ENCODE results near the gene GPATCH2L. TPM values are rescaled to one million over a fixed set of nuclear protein-coding genes. Genes with fewer than 3 reads are reported as not detected.

Gene GPATCH2L
- total RNA-seq, 3 donors from 2014 or later, result 45.6 to 74.6 (median 61.6) TPM

DNA sequence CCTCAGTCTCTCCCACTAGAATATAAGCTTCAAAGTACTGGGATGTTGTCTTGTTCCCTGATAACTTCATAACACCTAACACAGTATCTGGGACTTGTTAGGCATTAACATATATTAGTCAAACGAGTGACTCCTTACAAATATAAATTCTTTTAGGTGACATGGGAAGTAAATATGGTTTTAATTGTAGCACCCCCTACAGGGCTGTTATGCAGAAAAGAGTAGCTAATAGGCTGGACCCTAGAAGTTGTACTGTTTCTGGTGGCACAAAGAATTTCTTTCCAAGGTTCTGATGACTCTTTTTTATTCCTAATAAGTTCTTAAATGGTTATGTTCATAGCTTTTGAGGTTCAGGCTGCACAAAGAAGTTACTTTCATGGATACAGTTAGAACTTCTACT is 29.8 kb downstream of the GPATCH2L start:
- intact Hi-C loops (cut with DNase I; ENCODE audit: low total_unique reads), result no loop called here
- H3K9me3 ChIP-seq, result no peaks in the 10 kb centered on the region
- no peaks in the 10 kb centered on the region for H3K4me1 ChIP-seq
- H3K27ac ChIP-seq, result no peak overlapping the region
- H3K36me3 ChIP-seq, result no peaks in the 10 kb centered on the region
- DNase-seq (ENCODE audit: low spot score in 2 of 2), result no peak
- no peak for TF ChIP-seq POLR2A (IDR thresholded peaks at IDR 0.05)
- no peak for TF ChIP-seq POLR2AphosphoS5 (IDR thresholded peaks at IDR 0.05)
- TF ChIP-seq, protein P1, sequence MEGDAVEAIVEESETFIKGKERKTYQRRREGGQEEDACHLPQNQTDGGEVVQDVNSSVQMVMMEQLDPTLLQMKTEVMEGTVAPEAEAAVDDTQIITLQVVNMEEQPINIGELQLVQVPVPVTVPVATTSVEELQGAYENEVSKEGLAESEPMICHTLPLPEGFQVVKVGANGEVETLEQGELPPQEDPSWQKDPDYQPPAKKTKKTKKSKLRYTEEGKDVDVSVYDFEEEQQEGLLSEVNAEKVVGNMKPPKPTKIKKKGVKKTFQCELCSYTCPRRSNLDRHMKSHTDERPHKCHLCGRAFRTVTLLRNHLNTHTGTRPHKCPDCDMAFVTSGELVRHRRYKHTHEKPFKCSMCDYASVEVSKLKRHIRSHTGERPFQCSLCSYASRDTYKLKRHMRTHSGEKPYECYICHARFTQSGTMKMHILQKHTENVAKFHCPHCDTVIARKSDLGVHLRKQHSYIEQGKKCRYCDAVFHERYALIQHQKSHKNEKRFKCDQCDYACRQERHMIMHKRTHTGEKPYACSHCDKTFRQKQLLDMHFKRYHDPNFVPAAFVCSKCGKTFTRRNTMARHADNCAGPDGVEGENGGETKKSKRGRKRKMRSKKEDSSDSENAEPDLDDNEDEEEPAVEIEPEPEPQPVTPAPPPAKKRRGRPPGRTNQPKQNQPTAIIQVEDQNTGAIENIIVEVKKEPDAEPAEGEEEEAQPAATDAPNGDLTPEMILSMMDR (IDR thresholded peaks at IDR 0.05), result no peak
- H3K27me3 ChIP-seq, result no peaks in the 10 kb centered on the region
- no peak overlapping the region for H3K4me3 ChIP-seq

DNA sequence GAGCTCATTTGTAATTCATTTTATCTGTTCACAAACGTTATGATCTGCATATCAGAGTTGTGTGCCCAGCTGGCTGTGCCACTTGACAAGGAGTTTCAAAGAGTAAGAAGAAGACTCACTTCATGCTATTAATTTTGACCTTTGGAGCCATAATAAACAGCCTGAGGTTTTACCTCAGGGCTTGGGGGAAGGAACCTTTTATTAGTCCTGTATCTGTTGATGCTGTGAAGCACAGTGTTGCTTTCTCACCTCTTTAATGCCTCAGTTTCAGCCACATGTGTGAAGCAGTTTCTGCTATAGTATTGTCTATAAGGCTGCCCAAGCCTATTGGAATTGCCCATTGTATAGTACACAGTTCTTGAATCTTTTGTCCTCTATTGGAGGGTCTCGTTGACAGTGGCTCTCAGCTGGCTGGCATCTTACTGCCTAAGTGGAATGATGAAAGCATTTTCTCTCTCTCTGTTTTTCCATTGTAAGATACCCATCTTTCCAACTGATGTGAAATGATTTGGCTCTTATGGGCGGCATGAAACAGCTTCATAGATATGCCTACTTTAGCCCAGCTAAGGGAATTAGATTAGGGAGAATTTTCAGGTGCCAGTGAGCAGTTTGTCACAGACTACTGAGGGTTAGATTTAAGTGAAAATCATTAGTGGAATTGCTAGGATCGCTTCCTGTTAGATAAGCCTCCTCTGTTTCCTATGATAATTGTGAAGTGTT is 34.7 kb downstream of the GPATCH2L start:
- no peaks in the 10 kb centered on the region for H3K4me1 ChIP-seq
- no peaks in the 10 kb centered on the region for H3K27me3 ChIP-seq
- no peaks in the 10 kb centered on the region for H3K36me3 ChIP-seq
- intact Hi-C loops (cut with DNase I; ENCODE audit: low total_unique reads), result no loop called here
- no peak overlapping the region for H3K4me3 ChIP-seq
- H3K9me3 ChIP-seq, result no peaks in the 10 kb centered on the region
- no peak for DNase-seq (ENCODE audit: low spot score in 2 of 2)
- no peak for TF ChIP-seq POLR2AphosphoS5 (IDR thresholded peaks at IDR 0.05)
- no peak overlapping the region for H3K27ac ChIP-seq

DNA sequence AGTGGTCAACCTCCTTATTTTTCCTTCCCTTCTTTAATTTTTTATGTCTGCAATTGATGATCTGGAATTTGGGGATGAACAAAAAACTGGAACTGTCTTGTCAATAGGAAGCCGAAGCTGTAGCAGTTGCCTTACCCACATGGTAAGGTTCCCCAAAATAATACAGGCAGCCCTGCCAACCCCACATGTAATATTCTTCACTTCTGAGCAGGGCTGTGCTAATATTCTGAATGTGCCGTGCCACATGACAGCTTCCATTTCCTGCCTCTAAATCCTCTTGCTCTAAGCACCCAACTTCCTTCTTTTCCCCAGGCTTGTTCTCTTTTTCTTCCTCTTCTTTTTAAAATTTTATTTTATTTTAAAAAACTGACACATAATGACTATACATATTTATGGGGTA is 39.6 kb downstream of the GPATCH2L start:
- no peak for DNase-seq (ENCODE audit: low spot score in 2 of 2)
- TF ChIP-seq, protein P1 (IDR thresholded peaks at IDR 0.05), result no peak
- TF ChIP-seq POLR2AphosphoS5 (IDR thresholded peaks at IDR 0.05) (no peak), POLR2A (IDR thresholded peaks at IDR 0.05) (no peak)
- intact Hi-C loops (cut with DNase I; ENCODE audit: low total_unique reads), result no loop called here
- peaks cover 7% of the 10 kb centered on the region for H3K36me3 ChIP-seq
- H3K27me3 ChIP-seq, result no peaks in the 10 kb centered on the region
- H3K4me1 ChIP-seq, result no peaks in the 10 kb centered on the region
- H3K27ac ChIP-seq, result peak overlapping the region in 1 of 2 donors; percentile 45
- H3K4me3 ChIP-seq, result no peak overlapping the region
- H3K9me3 ChIP-seq, result no peaks in the 10 kb centered on the region

DNA sequence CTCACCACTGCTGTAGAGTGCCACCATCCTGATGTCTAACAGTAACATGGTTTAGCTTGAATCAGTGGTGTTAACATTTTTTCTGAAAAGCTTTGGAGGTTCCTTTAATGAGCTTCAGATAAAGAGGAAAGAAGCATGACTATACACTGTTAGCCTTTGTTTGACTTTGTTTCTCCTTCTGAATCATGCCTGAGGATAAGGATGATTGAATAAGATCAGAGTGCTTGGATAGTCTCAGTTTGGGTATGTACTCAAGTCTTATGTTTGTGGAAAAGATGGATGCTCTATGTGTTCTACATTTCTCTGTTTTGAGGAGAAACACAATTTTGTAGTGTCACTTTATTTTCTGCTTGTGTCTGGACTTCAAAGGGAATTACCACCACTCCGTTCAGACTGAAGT is 42.0 kb downstream of the GPATCH2L start:
- H3K9me3 ChIP-seq, result no peaks in the 10 kb centered on the region
- TF ChIP-seq POLR2AphosphoS5 (IDR thresholded peaks at IDR 0.05) (no peak), POLR2A (IDR thresholded peaks at IDR 0.05) (no peak)
- TF ChIP-seq, protein P1 (IDR thresholded peaks at IDR 0.05), result no peak
- no peak overlapping the region for H3K4me3 ChIP-seq
- H3K4me1 ChIP-seq, result no peaks in the 10 kb centered on the region
- intact Hi-C loops (cut with DNase I; ENCODE audit: low total_unique reads), result no loop called here
- H3K36me3 ChIP-seq, result peaks cover 7% of the 10 kb centered on the region
- no peaks in the 10 kb centered on the region for H3K27me3 ChIP-seq
- no peak for DNase-seq (ENCODE audit: low spot score in 2 of 2)
- no peak overlapping the region for H3K27ac ChIP-seq

DNA sequence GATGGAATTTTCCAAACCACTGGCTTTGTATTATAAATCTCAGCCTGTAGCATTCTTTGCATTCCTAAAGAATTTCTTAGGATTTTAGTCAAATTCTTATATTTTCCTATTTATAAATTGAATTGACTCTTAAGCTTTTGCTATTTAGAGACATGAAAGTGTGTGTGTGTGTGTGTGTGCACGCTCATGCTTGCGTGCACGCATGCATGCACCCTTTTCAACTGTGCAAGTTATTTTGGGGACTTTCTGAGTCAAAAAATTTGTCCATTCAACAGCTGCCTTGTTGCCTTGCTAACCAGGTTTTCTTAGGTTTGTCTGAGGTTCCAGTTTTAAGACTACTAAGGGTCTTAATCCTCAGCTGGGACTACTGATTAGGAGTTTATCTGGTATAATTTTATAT is 42.6 kb downstream of the GPATCH2L start:
- H3K4me3 ChIP-seq, result no peak overlapping the region
- no peak overlapping the region for H3K27ac ChIP-seq
- intact Hi-C loops (cut with DNase I; ENCODE audit: low total_unique reads), result no loop called here
- H3K27me3 ChIP-seq, result no peaks in the 10 kb centered on the region
- peaks cover 7% of the 10 kb centered on the region for H3K36me3 ChIP-seq
- no peaks in the 10 kb centered on the region for H3K4me1 ChIP-seq
- no peak for DNase-seq (ENCODE audit: low spot score in 2 of 2)
- TF ChIP-seq POLR2AphosphoS5 (IDR thresholded peaks at IDR 0.05), result no peak
- TF ChIP-seq, protein P1 (IDR thresholded peaks at IDR 0.05), result no peak
- no peaks in the 10 kb centered on the region for H3K9me3 ChIP-seq
